ENCODE results near the gene IGHMBP2. TPM values are rescaled to one million over a fixed set of nuclear protein-coding genes. Genes with fewer than 3 reads are reported as not detected.

Gene IGHMBP2
- total and polyA plus RNA-seq, 2 donors from 2014 or later = 8.8 to 19.6 TPM

DNA sequence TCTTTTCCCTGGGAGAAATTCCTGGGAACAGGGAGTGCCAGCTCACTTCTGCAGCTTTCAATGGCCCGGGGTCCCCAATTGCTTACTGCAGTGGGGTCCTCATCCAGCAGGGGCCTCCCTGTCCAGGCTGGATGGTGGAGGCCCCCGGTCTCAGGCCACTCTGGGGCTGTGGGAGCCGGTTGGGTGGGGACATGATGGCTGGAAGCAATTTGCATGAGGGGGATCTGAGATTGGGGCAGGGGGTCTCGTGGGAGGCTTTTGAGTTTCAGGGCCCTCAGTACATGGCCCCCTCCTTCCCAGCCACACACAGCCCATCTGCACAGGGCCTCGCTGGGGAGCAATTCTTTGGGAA, 51.9 kb downstream of the IGHMBP2 start:
- no peak for DNase-seq
- FAIRE-seq = no peak
- Histone ChIP-seq H3K9ac (ENCODE audit: low read length in 3 of 3) (no peak overlapping the region), H3K36me3 (ENCODE audit: control insufficient read depth in 2 of 3, insufficient read depth in 3 of 3, low read length in 3 of 3) (no peaks in the 10 kb centered on the region), H3K27me3 (ENCODE audit: control insufficient read depth, insufficient read depth, low read length) (no peaks in the 10 kb centered on the region), H3K4me3 (ENCODE audit: low read length in 3 of 3) (peak overlapping the region in 1 of 3 donors; percentile 25), H3K9me3 (ENCODE audit: control insufficient read depth in 2 of 3, insufficient read depth in 1 of 3, low read length in 3 of 3) (no peaks in the 10 kb centered on the region), H3K27ac (ENCODE audit: low read depth in 2 of 2, low read length in 2 of 2) (no peak overlapping the region), H3K4me1 (ENCODE audit: control insufficient read depth in 2 of 3, insufficient read depth in 2 of 3, low read depth in 1 of 3, low read length in 3 of 3) (no peaks in the 10 kb centered on the region)
- intact Hi-C loops (cut with DNase I) = no loop called here
- TF ChIP-seq, protein P1, sequence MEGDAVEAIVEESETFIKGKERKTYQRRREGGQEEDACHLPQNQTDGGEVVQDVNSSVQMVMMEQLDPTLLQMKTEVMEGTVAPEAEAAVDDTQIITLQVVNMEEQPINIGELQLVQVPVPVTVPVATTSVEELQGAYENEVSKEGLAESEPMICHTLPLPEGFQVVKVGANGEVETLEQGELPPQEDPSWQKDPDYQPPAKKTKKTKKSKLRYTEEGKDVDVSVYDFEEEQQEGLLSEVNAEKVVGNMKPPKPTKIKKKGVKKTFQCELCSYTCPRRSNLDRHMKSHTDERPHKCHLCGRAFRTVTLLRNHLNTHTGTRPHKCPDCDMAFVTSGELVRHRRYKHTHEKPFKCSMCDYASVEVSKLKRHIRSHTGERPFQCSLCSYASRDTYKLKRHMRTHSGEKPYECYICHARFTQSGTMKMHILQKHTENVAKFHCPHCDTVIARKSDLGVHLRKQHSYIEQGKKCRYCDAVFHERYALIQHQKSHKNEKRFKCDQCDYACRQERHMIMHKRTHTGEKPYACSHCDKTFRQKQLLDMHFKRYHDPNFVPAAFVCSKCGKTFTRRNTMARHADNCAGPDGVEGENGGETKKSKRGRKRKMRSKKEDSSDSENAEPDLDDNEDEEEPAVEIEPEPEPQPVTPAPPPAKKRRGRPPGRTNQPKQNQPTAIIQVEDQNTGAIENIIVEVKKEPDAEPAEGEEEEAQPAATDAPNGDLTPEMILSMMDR (IDR thresholded peaks at IDR 0.05; ENCODE audit: borderline replicate concordance, extremely low read depth, insufficient read depth) = no peak

DNA sequence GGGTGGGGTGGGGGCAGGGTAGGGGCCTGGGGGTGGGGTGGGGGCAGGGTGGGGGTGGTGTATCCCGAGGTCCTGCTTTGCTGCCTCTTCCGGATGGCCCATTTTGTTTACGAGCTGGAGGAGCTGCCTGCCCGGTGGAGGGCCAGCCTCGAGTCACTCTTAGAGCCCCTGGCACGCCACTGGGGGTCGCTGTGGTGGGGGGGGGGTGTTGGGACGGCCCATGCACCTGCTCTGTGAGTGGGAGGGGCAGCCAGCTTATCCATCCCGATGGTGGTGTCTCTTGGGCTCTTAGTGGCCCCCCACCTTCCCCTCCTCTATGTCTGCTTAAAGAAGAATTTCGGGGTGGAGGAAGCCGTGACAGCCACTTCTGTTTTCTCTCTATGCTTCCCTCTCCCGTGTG, 52.5 kb downstream of the IGHMBP2 start:
- intact Hi-C loops (cut with DNase I) = no loop called here
- FAIRE-seq (no peak), DNase-seq (peak in 3 of 5 donors; percentile 43 to 72 (median 50))
- Histone ChIP-seq H3K27me3 (ENCODE audit: control insufficient read depth, insufficient read depth, low read length) (no peaks in the 10 kb centered on the region), H3K4me1 (ENCODE audit: control insufficient read depth in 2 of 3, insufficient read depth in 2 of 3, low read depth in 1 of 3, low read length in 3 of 3) (no peaks in the 10 kb centered on the region), H3K4me3 (ENCODE audit: low read length in 3 of 3) (no peak overlapping the region), H3K9ac (ENCODE audit: low read length in 3 of 3) (no peak overlapping the region), H3K36me3 (ENCODE audit: control insufficient read depth in 2 of 3, insufficient read depth in 3 of 3, low read length in 3 of 3) (no peaks in the 10 kb centered on the region), H3K9me3 (ENCODE audit: control insufficient read depth in 2 of 3, insufficient read depth in 1 of 3, low read length in 3 of 3) (no peaks in the 10 kb centered on the region), H3K27ac (ENCODE audit: low read depth in 2 of 2, low read length in 2 of 2) (no peak overlapping the region)
- TF ChIP-seq, protein P1 (IDR thresholded peaks at IDR 0.05; ENCODE audit: borderline replicate concordance, extremely low read depth, insufficient read depth) = no peak

DNA sequence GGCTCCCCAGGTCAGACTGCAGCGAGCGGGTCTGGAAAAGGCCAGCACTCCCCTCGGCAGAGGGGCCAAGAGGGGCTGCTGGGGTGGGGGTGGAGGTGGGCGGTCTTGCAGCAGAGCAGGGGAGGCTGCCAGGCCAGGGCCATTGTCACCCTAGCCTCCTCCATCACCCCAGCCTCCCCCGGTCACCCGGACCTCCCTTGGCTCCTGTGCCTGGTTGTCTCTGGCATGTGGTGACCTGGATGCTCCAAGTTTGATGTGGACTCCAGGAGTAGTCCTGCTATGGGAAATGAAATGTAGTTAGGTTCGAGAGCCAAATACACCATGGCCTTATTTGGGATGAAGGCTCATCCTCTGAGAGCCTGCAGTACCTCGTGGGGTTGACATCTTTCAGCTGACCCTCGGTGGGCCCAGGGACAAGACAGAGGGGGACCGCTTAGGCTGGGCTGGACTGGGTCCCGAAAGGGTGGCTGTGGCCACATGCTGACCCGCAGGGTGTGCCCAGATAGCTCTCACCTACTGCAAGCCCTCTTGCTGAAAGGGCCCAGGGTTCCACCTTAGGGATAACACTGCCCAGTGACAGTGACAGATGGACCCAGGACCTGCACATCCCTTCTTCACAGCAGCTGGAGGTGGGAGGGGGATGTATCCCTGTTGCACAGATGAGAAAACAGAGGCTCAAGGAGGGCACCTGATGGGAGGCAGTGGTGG, 53.0 kb downstream of the IGHMBP2 start:
- H3K27ac ChIP-seq (ENCODE audit: low read depth in 2 of 2, low read length in 2 of 2) = no peak overlapping the region
- no peak overlapping the region for H3K4me3 ChIP-seq (ENCODE audit: low read length in 3 of 3)
- DNase-seq (no peak), FAIRE-seq (no peak)
- no peak overlapping the region for H3K9ac ChIP-seq (ENCODE audit: low read length in 3 of 3)
- TF ChIP-seq, protein P1 (IDR thresholded peaks at IDR 0.05; ENCODE audit: borderline replicate concordance, extremely low read depth, insufficient read depth) = no peak
- intact Hi-C loops (cut with DNase I) = no loop called here
- H3K9me3 ChIP-seq (ENCODE audit: control insufficient read depth in 2 of 3, insufficient read depth in 1 of 3, low read length in 3 of 3) = no peaks in the 10 kb centered on the region
- no peaks in the 10 kb centered on the region for H3K27me3 ChIP-seq (ENCODE audit: control insufficient read depth, insufficient read depth, low read length)
- H3K4me1 ChIP-seq (ENCODE audit: control insufficient read depth in 2 of 3, insufficient read depth in 2 of 3, low read depth in 1 of 3, low read length in 3 of 3) = no peaks in the 10 kb centered on the region
- no peaks in the 10 kb centered on the region for H3K36me3 ChIP-seq (ENCODE audit: control insufficient read depth in 2 of 3, insufficient read depth in 3 of 3, low read length in 3 of 3)

DNA sequence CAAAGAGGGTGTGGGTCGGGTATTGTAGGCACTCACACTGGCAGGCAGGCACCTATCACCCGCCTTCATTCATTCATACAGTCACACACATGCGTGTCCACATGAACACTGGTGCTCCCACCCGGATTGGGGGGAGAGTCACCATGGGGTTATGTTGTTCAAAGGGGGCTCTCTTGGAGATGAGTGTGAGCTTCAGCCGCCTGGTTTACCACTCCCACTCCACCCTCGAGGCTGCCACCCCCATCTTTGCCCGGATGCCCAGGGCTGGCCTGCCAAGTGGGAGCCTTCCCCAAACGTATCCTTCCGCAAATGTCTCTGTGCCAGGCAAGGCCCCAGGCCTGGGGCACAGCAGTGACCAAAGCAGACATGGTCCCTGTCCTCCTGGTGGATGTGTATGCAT, 54.5 kb downstream of the IGHMBP2 start:
- Histone ChIP-seq H3K9ac (ENCODE audit: low read length in 3 of 3) (no peak overlapping the region), H3K4me1 (ENCODE audit: control insufficient read depth in 2 of 3, insufficient read depth in 2 of 3, low read depth in 1 of 3, low read length in 3 of 3) (no peaks in the 10 kb centered on the region), H3K27ac (ENCODE audit: low read depth in 2 of 2, low read length in 2 of 2) (no peak overlapping the region), H3K36me3 (ENCODE audit: control insufficient read depth in 2 of 3, insufficient read depth in 3 of 3, low read length in 3 of 3) (no peaks in the 10 kb centered on the region), H3K27me3 (ENCODE audit: control insufficient read depth, insufficient read depth, low read length) (no peaks in the 10 kb centered on the region), H3K9me3 (ENCODE audit: control insufficient read depth in 2 of 3, insufficient read depth in 1 of 3, low read length in 3 of 3) (no peaks in the 10 kb centered on the region), H3K4me3 (ENCODE audit: low read length in 3 of 3) (no peak overlapping the region)
- FAIRE-seq = no peak
- peak in 1 of 5 donors; percentile 42 for DNase-seq
- intact Hi-C loops (cut with DNase I) = no loop called here
- TF ChIP-seq, protein P1 (IDR thresholded peaks at IDR 0.05; ENCODE audit: borderline replicate concordance, extremely low read depth, insufficient read depth) = no peak
